Lower leg skin (tissue), 4 donors: ENCODE results near the gene LECT2. TPM values are rescaled to one million over a fixed set of nuclear protein-coding genes. Genes with fewer than 3 reads are reported as not detected.

Experiments
- DNase-seq, 2 donors: peaks; one replicate each; pipeline ENCODE4 v3.0.0-alpha.2; 2019; ENCODE audit warnings: low spot score in 2 of 2
- H3K4me3 ChIP-seq: fragments of 200-600 bp; sonication (generic); 2 replicates; pipeline ENCODE4 v1.5.1; 2017; ENCODE audit warnings: mild to moderate bottlenecking, low read depth; ENCODE audit not compliant: poor library complexity, severe bottlenecking
- POLR2A ChIP-seq, 2 donors: fragments of 450-650 bp; IDR thresholded peaks; one replicate each; pipeline ENCODE4 v1.6.1; 2016 to 2017; ENCODE audit warnings: antibody characterized with exemption in 2 of 2, mild to moderate bottlenecking in 1 of 2, moderate library complexity in 1 of 2
- WGBS, 2 donors: methylation state at CpG; one replicate each; pipeline ENCODE4 v1.1.5; 2018; 5-methylcytosine and 5-hydroxymethylcytosine counted together
- intact Hi-C: fragments of 100-400 bp; cut with DNase I; formaldehyde crosslinking; loops from one replicate; pipeline ENCODE4 v1.15.0; 2023; ENCODE audit warnings: low total_unique reads
- total RNA-seq, 4 donors: library from RNA; depleted of rRNA; stranded (reverse); fragments of >200 nt; gene quantifications; one replicate each; pipeline ENCODE4 v1.1.0, GENCODE V29; 2016
- TF ChIP-seq, protein P1 (sequence below), 3 donors: fragments of 450-650 bp; IDR thresholded peaks; one replicate each; pipeline ENCODE4 v1.5.1; 2016; ENCODE audit warnings: antibody characterized with exemption in 3 of 3, mild to moderate bottlenecking in 3 of 3, moderate library complexity in 2 of 3

Gene LECT2
- total RNA-seq, 4 donors from 2014 or later: not detected

DNA sequence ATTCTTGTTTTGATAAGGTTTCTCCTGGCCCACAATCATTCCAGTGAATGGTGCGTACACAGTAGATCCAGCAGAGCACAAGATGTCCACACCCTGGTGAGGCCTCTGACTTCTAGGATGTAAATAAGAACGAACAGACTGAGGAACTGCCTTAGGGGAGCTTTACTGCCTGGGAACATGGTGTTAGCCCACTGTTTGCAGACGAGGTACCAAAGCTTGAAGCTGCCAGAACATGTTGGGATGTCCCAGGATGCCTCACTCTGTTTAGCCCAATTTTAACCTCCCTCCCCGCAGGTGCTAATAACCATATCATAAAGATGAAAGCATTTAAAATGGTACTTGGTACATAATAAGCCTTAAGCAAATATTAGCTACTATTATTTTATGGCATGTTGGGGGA is 3.5 kb downstream of the LECT2 start:
- DNase-seq: no peak
- intact Hi-C loops: no loop called here
- no peak overlapping the region for H3K4me3 ChIP-seq
- TF ChIP-seq, protein P1, sequence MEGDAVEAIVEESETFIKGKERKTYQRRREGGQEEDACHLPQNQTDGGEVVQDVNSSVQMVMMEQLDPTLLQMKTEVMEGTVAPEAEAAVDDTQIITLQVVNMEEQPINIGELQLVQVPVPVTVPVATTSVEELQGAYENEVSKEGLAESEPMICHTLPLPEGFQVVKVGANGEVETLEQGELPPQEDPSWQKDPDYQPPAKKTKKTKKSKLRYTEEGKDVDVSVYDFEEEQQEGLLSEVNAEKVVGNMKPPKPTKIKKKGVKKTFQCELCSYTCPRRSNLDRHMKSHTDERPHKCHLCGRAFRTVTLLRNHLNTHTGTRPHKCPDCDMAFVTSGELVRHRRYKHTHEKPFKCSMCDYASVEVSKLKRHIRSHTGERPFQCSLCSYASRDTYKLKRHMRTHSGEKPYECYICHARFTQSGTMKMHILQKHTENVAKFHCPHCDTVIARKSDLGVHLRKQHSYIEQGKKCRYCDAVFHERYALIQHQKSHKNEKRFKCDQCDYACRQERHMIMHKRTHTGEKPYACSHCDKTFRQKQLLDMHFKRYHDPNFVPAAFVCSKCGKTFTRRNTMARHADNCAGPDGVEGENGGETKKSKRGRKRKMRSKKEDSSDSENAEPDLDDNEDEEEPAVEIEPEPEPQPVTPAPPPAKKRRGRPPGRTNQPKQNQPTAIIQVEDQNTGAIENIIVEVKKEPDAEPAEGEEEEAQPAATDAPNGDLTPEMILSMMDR (IDR thresholded peaks at IDR 0.05): no peak
- no peak for TF ChIP-seq POLR2A (IDR thresholded peaks at IDR 0.05)
- 54 to 55% methylated on average over 4 of the region's 4 CpGs for WGBS, 2 donors

DNA sequence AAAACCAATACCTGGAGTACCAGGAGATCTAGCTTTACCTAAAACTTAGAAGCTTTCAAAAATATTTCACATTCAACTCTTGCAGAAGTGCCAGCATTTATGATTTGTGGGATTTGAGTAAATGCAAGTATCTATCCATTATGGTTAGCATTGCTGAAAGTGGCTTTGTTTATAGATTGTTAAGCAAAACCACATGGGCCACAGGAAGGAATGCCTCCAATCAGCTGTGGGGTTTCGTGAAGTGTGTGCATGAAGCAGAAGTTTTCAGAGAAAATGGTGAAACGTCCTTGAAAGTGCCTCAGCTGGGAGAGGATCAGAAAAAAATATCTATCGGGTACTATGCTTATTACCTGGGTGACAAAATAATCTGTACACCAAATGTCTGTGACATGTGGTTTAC is 4.2 kb downstream of the LECT2 start:
- no peak for DNase-seq
- WGBS, 2 donors: 57 to 59% methylated on average over 3 of the region's 3 CpGs
- TF ChIP-seq, protein P1 (IDR thresholded peaks at IDR 0.05): no peak
- TF ChIP-seq POLR2A (IDR thresholded peaks at IDR 0.05): no peak
- intact Hi-C loops: no loop called here
- no peak overlapping the region for H3K4me3 ChIP-seq

DNA sequence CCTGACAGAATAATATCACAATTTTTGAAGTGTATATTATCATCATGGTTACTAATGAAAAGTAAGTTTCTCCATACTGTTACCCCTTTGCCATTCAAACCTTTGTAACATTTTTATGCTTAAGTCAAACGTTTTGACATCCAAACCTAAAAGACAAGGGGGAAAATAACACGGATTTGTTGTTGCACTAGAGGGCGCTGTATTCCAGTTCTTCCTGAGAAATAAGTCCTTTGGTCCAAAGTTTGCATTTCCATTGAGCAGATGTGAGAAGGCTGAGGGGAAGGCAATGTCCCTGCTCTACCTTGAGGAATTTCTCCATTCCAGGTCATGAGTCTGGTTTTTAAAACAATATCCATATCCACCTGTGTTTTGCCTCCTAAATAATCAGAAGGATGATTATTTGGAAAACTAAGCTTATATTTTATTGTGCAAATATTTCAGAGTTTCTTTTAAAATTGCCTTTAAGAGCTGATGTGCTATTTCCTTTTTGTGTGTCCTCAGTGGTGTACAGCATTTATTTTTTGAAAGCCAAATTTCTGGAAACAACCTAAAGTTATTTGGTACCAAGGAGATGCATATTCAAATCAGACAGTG is 9.7 kb downstream of the LECT2 start:
- TF ChIP-seq, protein P1 (IDR thresholded peaks at IDR 0.05): peak in 1 of 3 donors; percentile 82
- TF ChIP-seq POLR2A (IDR thresholded peaks at IDR 0.05): no peak
- no peak overlapping the region for H3K4me3 ChIP-seq
- peak in 1 of 2 donors; percentile 78 for DNase-seq
- WGBS, 2 donors: 0 to 1% methylated on average over 3 of the region's 3 CpGs
- intact Hi-C loops: loop anchor here (10.0 kb wide), 2 partner anchors 120 to 260 kb away; no protein-coding TSS in a partner anchor

DNA sequence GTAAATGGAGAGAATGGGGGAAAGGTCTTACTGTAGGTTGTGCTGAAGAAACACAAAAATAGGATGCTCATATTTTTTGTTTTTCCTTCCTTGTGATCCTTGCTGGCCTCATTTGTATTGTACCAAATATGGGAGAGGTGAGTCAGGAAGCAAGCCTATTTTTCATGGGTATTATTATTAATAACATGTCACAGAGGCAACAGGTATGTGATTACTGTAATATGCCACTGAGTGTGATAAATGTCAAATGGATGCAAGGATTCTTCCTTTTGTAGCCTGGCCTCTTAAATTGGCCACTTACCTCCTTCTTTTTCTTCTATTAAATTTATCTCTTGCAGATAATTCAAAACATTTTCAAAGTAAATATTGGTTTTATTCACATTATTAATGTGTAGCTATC is 10.2 kb downstream of the LECT2 start:
- no peak overlapping the region for H3K4me3 ChIP-seq
- TF ChIP-seq POLR2A (IDR thresholded peaks at IDR 0.05): no peak
- no peak for DNase-seq
- intact Hi-C loops: loop anchor here (10.0 kb wide), 2 partner anchors 120 to 260 kb away; no protein-coding TSS in a partner anchor

DNA sequence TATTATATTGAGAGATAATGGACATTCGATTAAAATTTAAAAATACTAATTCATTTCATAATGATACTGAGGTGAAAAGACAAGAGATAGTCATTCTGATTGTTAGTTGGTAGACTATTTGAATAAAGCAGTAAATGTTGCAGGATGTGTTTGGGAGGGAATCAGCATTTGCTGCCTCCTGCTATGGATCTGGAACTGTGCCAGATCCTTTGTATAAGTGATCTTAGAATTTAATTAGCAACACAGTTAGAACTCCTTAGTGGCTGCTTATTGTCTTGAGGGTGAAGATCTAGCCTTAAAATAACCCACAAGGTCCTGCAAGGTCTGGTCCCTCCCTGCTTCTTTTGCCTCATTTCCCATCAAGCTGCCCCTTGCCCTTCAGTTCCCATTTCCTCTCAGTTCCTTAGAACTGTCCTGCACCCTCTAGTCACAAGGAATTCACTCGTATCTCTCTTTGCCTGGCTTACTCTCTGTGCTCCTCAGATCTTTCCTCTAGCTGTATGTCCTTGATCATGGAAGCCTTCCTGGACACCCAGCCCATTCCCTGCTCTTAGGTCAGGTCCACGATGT is 12.5 kb downstream of the LECT2 start:
- TF ChIP-seq, protein P1 (IDR thresholded peaks at IDR 0.05): no peak
- TF ChIP-seq POLR2A (IDR thresholded peaks at IDR 0.05): no peak
- no peak overlapping the region for H3K4me3 ChIP-seq
- no peak for DNase-seq
- WGBS, 2 donors: 65 to 80% methylated on average over 3 of the region's 3 CpGs
- intact Hi-C loops: loop anchor here (2.0 to 10.0 kb wide), 3 partner anchors 123 to 263 kb away; no protein-coding TSS in a partner anchor

DNA sequence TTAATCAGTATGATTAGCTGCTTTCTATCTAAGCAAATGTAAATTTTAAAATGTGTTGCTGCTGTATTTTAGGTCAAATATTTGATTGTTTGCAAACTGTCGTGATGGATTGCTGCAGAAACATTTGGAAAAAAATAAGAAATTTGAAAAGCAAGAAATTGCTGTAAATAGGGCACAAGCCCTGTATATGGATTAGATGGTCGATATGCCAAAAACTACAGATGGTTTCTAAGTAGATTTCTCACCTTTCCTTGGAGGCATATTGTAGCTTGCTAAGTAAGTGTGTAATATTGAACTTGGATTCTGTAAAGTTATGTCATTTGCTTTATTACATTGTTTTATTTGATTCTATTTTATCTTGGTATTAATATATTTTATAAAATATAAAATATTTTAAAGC is 13.1 kb downstream of the LECT2 start:
- no peak overlapping the region for H3K4me3 ChIP-seq
- DNase-seq: no peak
- intact Hi-C loops: loop anchor here (2.0 to 10.0 kb wide), 3 partner anchors 123 to 263 kb away; no protein-coding TSS in a partner anchor
- WGBS, 2 donors: 83 to 93% methylated on average over 2 of the region's 2 CpGs
- TF ChIP-seq, protein P1 (IDR thresholded peaks at IDR 0.05): no peak
- no peak for TF ChIP-seq POLR2A (IDR thresholded peaks at IDR 0.05)
